CD14-positive monocyte (primary cell): ENCODE results near the gene ANXA1. TPM values are rescaled to one million over a fixed set of nuclear protein-coding genes. Genes with fewer than 3 reads are reported as not detected.
A peak's percentile ranks its signal among the peaks of the same experiment; 100 is the strongest.

Source experiments
- DNase-seq, 3 donors: peaks; one replicate each; pipeline ENCODE4 v3.0.0-alpha.2; 2011 to 2022
- H2AFZ ChIP-seq: 2 replicates; pipeline ENCODE4 v1.6.0; 2012; ENCODE audit warnings: mild to moderate bottlenecking, low read depth, low read length, inconsistent platforms; ENCODE audit not compliant: insufficient read depth, poor library complexity, severe bottlenecking
- H3K27ac ChIP-seq, 2 donors: 1 replicate in 1 of 2; 2 replicates in 1 of 2; pipeline ENCODE4 v1.5.1; 2012 to 2013; ENCODE audit warnings: low read length in 2 of 2, control low read depth in 1 of 2, inconsistent platforms in 1 of 2, low read depth in 1 of 2, mild to moderate bottlenecking in 1 of 2
- H3K27me3 ChIP-seq, 2 donors: one replicate each; pipeline versions ENCODE4 v1.6.0 to v1.6.1; 2011 to 2013; ENCODE audit warnings: low read length in 2 of 2; ENCODE audit not compliant: control insufficient read depth in 2 of 2, insufficient read depth in 2 of 2
- H3K36me3 ChIP-seq, 2 donors: replicated peaks in 1 of 2; 1 replicate in 1 of 2; 2 replicates in 1 of 2; pipeline versions ENCODE4 v1.5.1 to v1.6.1; 2012 to 2013; ENCODE audit warnings: low read length in 2 of 2, control low read depth in 1 of 2, inconsistent platforms in 1 of 2, mild to moderate bottlenecking in 1 of 2; ENCODE audit not compliant: insufficient read depth in 2 of 2, control insufficient read depth in 1 of 2
- H3K4me1 ChIP-seq, 2 donors: 1 replicate in 1 of 2; 2 replicates in 1 of 2; pipeline versions ENCODE4 v1.5.1 to v1.6.1; 2012 to 2013; ENCODE audit warnings: low read length in 2 of 2, control low read depth in 1 of 2, inconsistent platforms in 1 of 2, mild to moderate bottlenecking in 1 of 2, moderate library complexity in 1 of 2; ENCODE audit not compliant: insufficient read depth in 2 of 2, control insufficient read depth in 1 of 2
- H3K4me2 ChIP-seq: replicated peaks from 2 replicates; pipeline ENCODE3; 2012; ENCODE audit warnings: low read length, moderate library complexity, mild to moderate bottlenecking; ENCODE audit not compliant: poor library complexity, severe bottlenecking; ENCODE audit errors: extremely low read depth
- H3K4me3 ChIP-seq, 3 experiments: fragments of 200-600 bp in 1 of 3; sonication (generic) in 1 of 3; replicated peaks in 1 of 3; 1 replicate in 2 of 3; 2 replicates in 1 of 3; pipeline ENCODE4 v1.5.1; 2011 to 2013; ENCODE audit warnings: low read length in 3 of 3, mild to moderate bottlenecking in 3 of 3, control low read depth in 2 of 3, low read depth in 2 of 3, inconsistent platforms in 1 of 3, moderate library complexity in 1 of 3
- H3K79me2 ChIP-seq: 2 replicates; pipeline ENCODE4 v1.6.0; 2012; ENCODE audit warnings: mild to moderate bottlenecking, control low read depth, inconsistent platforms, low read length, moderate library complexity; ENCODE audit not compliant: insufficient read depth
- H3K9ac ChIP-seq: 2 replicates; pipeline ENCODE4 v1.6.0; 2017; ENCODE audit warnings: low read length, mild to moderate bottlenecking; ENCODE audit not compliant: insufficient read depth, poor library complexity, severe bottlenecking
- H3K9me3 ChIP-seq, 2 donors: replicated peaks in 1 of 2; 1 replicate in 1 of 2; 2 replicates in 1 of 2; pipeline versions ENCODE4 v1.5.1 to v1.6.1; 2012 to 2013; ENCODE audit warnings: low read length in 2 of 2, control low read depth in 1 of 2; ENCODE audit not compliant: control insufficient read depth in 1 of 2, insufficient read depth in 1 of 2
- H4K20me1 ChIP-seq: 2 replicates; pipeline ENCODE4 v1.6.0; 2012; ENCODE audit warnings: mild to moderate bottlenecking, low read length, control low read depth, moderate library complexity; ENCODE audit not compliant: insufficient read depth
- H3K27ac Mint-ChIP-seq, 7 donors: one replicate each; pipeline ENCODE4 v1.8.0; 2020; ENCODE audit warnings: mild to moderate bottlenecking in 7 of 7, mixed read lengths in 7 of 7, moderate library complexity in 6 of 7, inconsistent platforms in 2 of 7
- H3K27me3 Mint-ChIP-seq, 3 donors: one replicate each; pipeline ENCODE4 v1.8.0; 2021 to 2022; ENCODE audit warnings: low read depth in 3 of 3, mild to moderate bottlenecking in 3 of 3, mixed read lengths in 3 of 3, moderate library complexity in 3 of 3, inconsistent platforms in 1 of 3
- H3K36me3 Mint-ChIP-seq, 2 donors: one replicate each; pipeline ENCODE4 v1.8.0; 2020; ENCODE audit warnings: mixed read lengths in 2 of 2, inconsistent platforms in 1 of 2, mild to moderate bottlenecking in 1 of 2
- H3K4me1 Mint-ChIP-seq: one replicate; pipeline ENCODE4 v1.8.0; 2020; ENCODE audit warnings: mild to moderate bottlenecking, mixed read lengths
- H3K4me3 Mint-ChIP-seq, 2 donors: one replicate each; pipeline ENCODE4 v1.8.0; 2020; ENCODE audit warnings: mild to moderate bottlenecking in 2 of 2, mixed read lengths in 2 of 2, moderate library complexity in 1 of 2
- H3K9me3 Mint-ChIP-seq, 7 donors: one replicate each; pipeline ENCODE4 v1.8.0; 2020 to 2022; ENCODE audit warnings: mixed read lengths in 7 of 7, mild to moderate bottlenecking in 6 of 7, moderate library complexity in 6 of 7, inconsistent platforms in 2 of 7
- WGBS: methylation state at CpG from one replicate; pipeline ENCODE4 v1.1.5; 2013; ENCODE audit warnings: missing lambda C conversion rate; ENCODE audit not compliant: insufficient coverage; 5-methylcytosine and 5-hydroxymethylcytosine counted together
- intact Hi-C, 2 donors: fragments of 100-400 bp; cut with micrococcal nuclease; formaldehyde crosslinking; loops; one replicate each; pipeline versions ENCODE4 v1.15.0 to v1.15.1; 2023
- polyA plus RNA-seq, 3 donors: library from polyadenylated mRNA; depleted of rRNA in 1 of 3; unstranded in 2 of 3; stranded (reverse) in 1 of 3; fragments of 300-500 nt in 2 of 3; fragments of >200 nt in 1 of 3; fragmentation: Illumina TruSeq in 2 of 3; gene quantifications; 1 replicate in 2 of 3; 2 replicates in 1 of 3; pipeline ENCODE4 v1.2.3, GENCODE V29; 2012 to 2021
- TF ChIP-seq, protein P1 (sequence below): fragments of 200-600 bp; IDR thresholded peaks from one replicate; pipeline ENCODE4 v1.8.0; 2022; ENCODE audit warnings: antibody characterized with exemption, mild to moderate bottlenecking

ANXA1 gene
- polyA plus RNA-seq, 3 donors: 992 to 1,546 (median 1,157) TPM

- Histone ChIP-seq H3K27me3 (no peaks in the 10 kb centered on the region), H3K27ac (no peak overlapping the region), H4K20me1 (no peaks in the 10 kb centered on the region), H3K4me1 (peaks cover 4 to 11% of the 10 kb centered on the region in 2 donors), H3K4me3 (no peak overlapping the region), H3K9ac (no peak overlapping the region), H3K79me2 (no peaks in the 10 kb centered on the region), H3K9me3 (no peaks in the 10 kb centered on the region), H3K4me2 (no peak overlapping the region), H3K36me3 (no peaks in the 10 kb centered on the region), H2AFZ (no peak overlapping the region)
- intact Hi-C loops: no loop called here
- Mint-ChIP-seq H3K4me3 (no peak overlapping the region), H3K27me3 (peaks cover 3 to 8% (median 3%) of the 10 kb centered on the region in 3 donors), H3K4me1 (peaks cover 16% of the 10 kb centered on the region), H3K27ac (peak overlapping the region in 1 of 7 donors; percentile 7), H3K36me3 (peaks cover 0 to 1% of the 10 kb centered on the region in 2 donors), H3K9me3 (peaks cover 0 to 2% (median 0%) of the 10 kb centered on the region in 7 donors)
- TF ChIP-seq, protein P1, sequence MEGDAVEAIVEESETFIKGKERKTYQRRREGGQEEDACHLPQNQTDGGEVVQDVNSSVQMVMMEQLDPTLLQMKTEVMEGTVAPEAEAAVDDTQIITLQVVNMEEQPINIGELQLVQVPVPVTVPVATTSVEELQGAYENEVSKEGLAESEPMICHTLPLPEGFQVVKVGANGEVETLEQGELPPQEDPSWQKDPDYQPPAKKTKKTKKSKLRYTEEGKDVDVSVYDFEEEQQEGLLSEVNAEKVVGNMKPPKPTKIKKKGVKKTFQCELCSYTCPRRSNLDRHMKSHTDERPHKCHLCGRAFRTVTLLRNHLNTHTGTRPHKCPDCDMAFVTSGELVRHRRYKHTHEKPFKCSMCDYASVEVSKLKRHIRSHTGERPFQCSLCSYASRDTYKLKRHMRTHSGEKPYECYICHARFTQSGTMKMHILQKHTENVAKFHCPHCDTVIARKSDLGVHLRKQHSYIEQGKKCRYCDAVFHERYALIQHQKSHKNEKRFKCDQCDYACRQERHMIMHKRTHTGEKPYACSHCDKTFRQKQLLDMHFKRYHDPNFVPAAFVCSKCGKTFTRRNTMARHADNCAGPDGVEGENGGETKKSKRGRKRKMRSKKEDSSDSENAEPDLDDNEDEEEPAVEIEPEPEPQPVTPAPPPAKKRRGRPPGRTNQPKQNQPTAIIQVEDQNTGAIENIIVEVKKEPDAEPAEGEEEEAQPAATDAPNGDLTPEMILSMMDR: no peak
- DNase-seq: no peak
- WGBS: no CpG with 5 or more reads among the region's 2 CpGs
Observed at GRCh38 chr9:73213300-73213699, 61.6 kb downstream of the ANXA1 start.

- Histone ChIP-seq H3K9me3 (no peaks in the 10 kb centered on the region), H3K4me1 (peaks cover 15 to 23% of the 10 kb centered on the region in 2 donors), H3K4me3 (no peak overlapping the region), H3K36me3 (no peaks in the 10 kb centered on the region), H3K27me3 (no peaks in the 10 kb centered on the region), H3K27ac (no peak overlapping the region), H2AFZ (no peak overlapping the region), H3K4me2 (no peak overlapping the region), H3K9ac (no peak overlapping the region), H3K79me2 (no peaks in the 10 kb centered on the region), H4K20me1 (no peaks in the 10 kb centered on the region)
- Mint-ChIP-seq H3K36me3 (peaks cover 1 to 6% of the 10 kb centered on the region in 2 donors), H3K27me3 (peaks cover 0 to 4% (median 3%) of the 10 kb centered on the region in 3 donors), H3K9me3 (peaks cover 4 to 9% (median 6%) of the 10 kb centered on the region in 7 donors), H3K4me1 (peaks cover 28% of the 10 kb centered on the region), H3K4me3 (no peak overlapping the region), H3K27ac (peak overlapping the region in 1 of 7 donors; percentile 49)
- TF ChIP-seq, protein P1: no peak
- intact Hi-C loops: no loop called here
- WGBS: 100% methylated on average over 1 of the region's 3 CpGs
- DNase-seq: no peak
Observed at GRCh38 chr9:73215249-73215648, 63.6 kb downstream of the ANXA1 start.
